Lower lobe of right lung (tissue), 2 donors: Measurements from ENCODE around the gene CFAP298. TPM values are rescaled to one million over a fixed set of nuclear protein-coding genes. Genes with fewer than 3 reads are reported as not detected.

Experiments
- ATAC-seq, 2 donors: fragments of 200-7000 bp; cut with Tn5 transposase; one replicate each; pipeline ENCODE4 v1.9.1; 2020 to 2022; ENCODE audit warnings: mild to moderate bottlenecking in 2 of 2, moderate library complexity in 2 of 2
- DNase-seq: peaks from one replicate; pipeline ENCODE4 v3.0.0-alpha.2; 2020
- H3K27ac ChIP-seq: fragments of 200-600 bp; one replicate; pipeline ENCODE4 v1.8.0; 2022
- H3K27me3 ChIP-seq: fragments of 200-600 bp; one replicate; pipeline ENCODE4 v1.8.0; 2022; ENCODE audit warnings: low read depth
- H3K36me3 ChIP-seq: fragments of 200-600 bp; one replicate; pipeline ENCODE4 v1.8.0; 2022; ENCODE audit warnings: mild to moderate bottlenecking
- H3K4me1 ChIP-seq: fragments of 200-600 bp; one replicate; pipeline ENCODE4 v1.8.0; 2022
- H3K4me3 ChIP-seq: fragments of 200-600 bp; one replicate; pipeline ENCODE4 v1.8.0; 2022; ENCODE audit warnings: mild to moderate bottlenecking
- H3K9me3 ChIP-seq: fragments of 200-600 bp; one replicate; pipeline ENCODE4 v1.8.0; 2022
- intact Hi-C: fragments of 100-400 bp; cut with DNase I; formaldehyde crosslinking; loops from one replicate; pipeline ENCODE4 v1.11.0; 2022
- total RNA-seq: library from RNA; stranded (reverse); fragmentation: NEBNext Ultra II Directional; extraction: Animal tissue kit (Norgen Biotek cat#: 25700); gene quantifications from one replicate; pipeline ENCODE4 v1.2.1, GENCODE V29; 2021
- TF ChIP-seq, protein P1 (sequence below): fragments of 200-600 bp; IDR thresholded peaks from one replicate; pipeline ENCODE4 v1.8.0; 2022; ENCODE audit warnings: antibody characterized with exemption, mild to moderate bottlenecking
- donor health status: DM: no; HTN: yes; CAD: no; lungs with severe emphysema.

CFAP298 gene
- total RNA-seq, 1 donor from 2014 or later = 35.7 TPM

DNA sequence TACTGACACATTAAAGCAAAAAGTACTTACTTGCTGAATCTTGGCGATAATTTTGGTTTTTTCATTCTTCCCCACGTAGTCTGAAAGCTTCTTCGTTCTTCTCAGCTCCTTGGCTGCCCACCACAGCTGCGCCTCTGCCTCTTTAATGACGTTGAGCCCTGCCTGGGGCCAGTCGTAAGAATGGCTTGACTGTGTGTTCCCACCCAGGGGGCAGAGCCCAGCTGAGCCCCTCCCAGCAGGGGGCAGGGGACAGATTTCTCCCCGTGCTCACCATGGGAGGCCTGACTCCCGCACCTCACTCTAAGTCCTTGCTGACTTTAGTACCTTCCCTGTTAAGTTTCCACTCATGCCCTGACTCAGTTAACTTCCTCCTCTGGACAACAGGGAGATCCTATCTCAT, 9.0 kb downstream of the CFAP298 start:
- Histone ChIP-seq H3K4me3 (no peak overlapping the region), H3K27me3 (no peaks in the 10 kb centered on the region), H3K9me3 (no peaks in the 10 kb centered on the region), H3K27ac (no peak overlapping the region), H3K4me1 (no peaks in the 10 kb centered on the region), H3K36me3 (peaks cover 90% of the 10 kb centered on the region)
- DNase-seq = no peak
- intact Hi-C loops = no loop called here
- no peak for ATAC-seq
- TF ChIP-seq, protein P1, sequence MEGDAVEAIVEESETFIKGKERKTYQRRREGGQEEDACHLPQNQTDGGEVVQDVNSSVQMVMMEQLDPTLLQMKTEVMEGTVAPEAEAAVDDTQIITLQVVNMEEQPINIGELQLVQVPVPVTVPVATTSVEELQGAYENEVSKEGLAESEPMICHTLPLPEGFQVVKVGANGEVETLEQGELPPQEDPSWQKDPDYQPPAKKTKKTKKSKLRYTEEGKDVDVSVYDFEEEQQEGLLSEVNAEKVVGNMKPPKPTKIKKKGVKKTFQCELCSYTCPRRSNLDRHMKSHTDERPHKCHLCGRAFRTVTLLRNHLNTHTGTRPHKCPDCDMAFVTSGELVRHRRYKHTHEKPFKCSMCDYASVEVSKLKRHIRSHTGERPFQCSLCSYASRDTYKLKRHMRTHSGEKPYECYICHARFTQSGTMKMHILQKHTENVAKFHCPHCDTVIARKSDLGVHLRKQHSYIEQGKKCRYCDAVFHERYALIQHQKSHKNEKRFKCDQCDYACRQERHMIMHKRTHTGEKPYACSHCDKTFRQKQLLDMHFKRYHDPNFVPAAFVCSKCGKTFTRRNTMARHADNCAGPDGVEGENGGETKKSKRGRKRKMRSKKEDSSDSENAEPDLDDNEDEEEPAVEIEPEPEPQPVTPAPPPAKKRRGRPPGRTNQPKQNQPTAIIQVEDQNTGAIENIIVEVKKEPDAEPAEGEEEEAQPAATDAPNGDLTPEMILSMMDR = no peak

DNA sequence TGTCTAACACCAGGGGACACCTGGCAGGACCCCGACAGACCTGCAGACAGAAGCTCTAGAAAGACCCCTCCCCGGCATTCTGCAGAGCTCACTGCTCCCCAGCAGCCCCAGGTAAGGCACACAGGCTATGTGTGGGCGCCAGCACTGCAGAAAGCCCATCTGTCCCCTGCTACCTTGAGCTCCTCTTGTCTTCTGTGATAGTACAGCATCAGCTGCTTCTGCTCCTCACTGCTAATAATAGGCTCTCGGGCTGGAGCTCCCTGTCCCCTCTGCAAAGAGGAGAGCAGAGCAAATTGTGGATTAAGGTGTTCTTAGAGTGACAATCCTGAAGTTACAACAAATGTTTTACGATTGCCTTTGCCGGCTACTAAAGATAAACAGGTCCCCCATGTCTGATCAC, 10.1 kb downstream of the CFAP298 start:
- H3K4me3 ChIP-seq = no peak overlapping the region
- no peaks in the 10 kb centered on the region for H3K27me3 ChIP-seq
- intact Hi-C loops = no loop called here
- no peak overlapping the region for H3K27ac ChIP-seq
- H3K36me3 ChIP-seq = peaks cover 89% of the 10 kb centered on the region
- TF ChIP-seq, protein P1 = no peak
- H3K4me1 ChIP-seq = no peaks in the 10 kb centered on the region
- H3K9me3 ChIP-seq = no peaks in the 10 kb centered on the region
- no peak for DNase-seq
- ATAC-seq = no peak

DNA sequence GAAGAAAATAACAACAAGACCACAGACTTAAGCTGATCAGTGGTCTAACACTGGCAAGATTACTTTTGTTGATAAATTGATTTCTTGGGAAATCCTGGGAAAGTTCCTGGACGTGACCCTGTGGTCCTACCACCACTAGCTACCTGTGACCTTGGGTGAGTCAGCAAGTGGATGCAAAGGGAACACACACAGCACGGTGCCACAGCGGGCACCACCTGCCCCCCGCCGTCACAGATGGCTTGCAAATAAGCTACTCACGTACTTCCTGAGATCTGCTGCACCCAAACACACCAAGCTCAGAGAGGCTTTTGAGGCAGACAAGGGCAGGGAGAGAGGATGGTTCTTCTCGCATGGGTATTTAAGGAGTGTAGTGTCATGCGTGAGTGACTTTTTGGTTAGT, 12.7 kb downstream of the CFAP298 start:
- Histone ChIP-seq H3K27me3 (no peaks in the 10 kb centered on the region), H3K4me3 (no peak overlapping the region), H3K4me1 (no peaks in the 10 kb centered on the region), H3K9me3 (no peaks in the 10 kb centered on the region), H3K27ac (no peak overlapping the region), H3K36me3 (peaks cover 63% of the 10 kb centered on the region)
- TF ChIP-seq, protein P1 = no peak
- ATAC-seq (no peak), DNase-seq (no peak)
- intact Hi-C loops = no loop called here

DNA sequence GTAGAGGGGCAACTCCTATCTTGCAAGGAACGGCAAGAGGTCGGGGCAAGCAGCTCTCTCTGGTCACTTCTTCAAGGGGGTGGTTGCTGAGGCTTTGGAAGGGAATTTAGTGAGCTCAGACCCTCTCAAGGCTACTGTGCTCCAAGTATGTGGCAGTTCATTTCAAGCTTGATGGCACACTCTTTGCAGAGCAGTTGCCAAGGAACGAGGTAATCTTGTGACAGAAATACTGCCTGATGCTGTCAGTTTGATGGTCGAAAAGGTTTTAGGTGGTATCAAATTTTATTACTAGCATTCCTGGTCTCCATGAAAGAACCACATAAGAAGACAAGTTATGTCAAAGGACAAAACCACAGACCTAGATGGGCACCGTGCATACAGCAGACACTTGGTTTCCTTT, 13.1 kb downstream of the CFAP298 start:
- Histone ChIP-seq H3K9me3 (no peaks in the 10 kb centered on the region), H3K4me3 (no peak overlapping the region), H3K27me3 (no peaks in the 10 kb centered on the region), H3K36me3 (peaks cover 59% of the 10 kb centered on the region), H3K4me1 (no peaks in the 10 kb centered on the region), H3K27ac (no peak overlapping the region)
- no peak for ATAC-seq
- intact Hi-C loops = no loop called here
- no peak for DNase-seq
- TF ChIP-seq, protein P1 = no peak

DNA sequence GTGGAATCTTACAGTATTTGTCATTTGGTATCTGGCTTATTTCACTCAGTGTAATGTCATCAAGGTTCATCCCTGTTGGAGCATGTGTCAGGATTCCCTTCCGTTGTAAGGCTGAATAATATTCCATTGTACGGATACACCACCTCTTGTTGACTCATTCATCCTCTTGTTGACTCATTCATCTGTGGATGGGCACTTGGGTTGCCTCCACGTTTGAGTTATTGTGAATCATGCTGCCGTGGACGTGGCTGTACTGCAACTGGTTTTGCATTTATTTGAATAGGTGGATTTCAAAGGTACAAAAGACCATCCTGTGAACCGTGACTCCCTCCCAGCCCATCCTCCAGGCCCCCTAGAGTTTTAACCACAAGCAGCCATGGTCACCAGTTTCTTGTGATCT, 15.0 kb downstream of the CFAP298 start:
- ATAC-seq (no peak), DNase-seq (no peak)
- Histone ChIP-seq H3K4me1 (no peaks in the 10 kb centered on the region), H3K9me3 (no peaks in the 10 kb centered on the region), H3K27me3 (no peaks in the 10 kb centered on the region), H3K4me3 (no peak overlapping the region), H3K36me3 (peaks cover 40% of the 10 kb centered on the region), H3K27ac (no peak overlapping the region)
- TF ChIP-seq, protein P1 = no peak
- intact Hi-C loops = no loop called here

DNA sequence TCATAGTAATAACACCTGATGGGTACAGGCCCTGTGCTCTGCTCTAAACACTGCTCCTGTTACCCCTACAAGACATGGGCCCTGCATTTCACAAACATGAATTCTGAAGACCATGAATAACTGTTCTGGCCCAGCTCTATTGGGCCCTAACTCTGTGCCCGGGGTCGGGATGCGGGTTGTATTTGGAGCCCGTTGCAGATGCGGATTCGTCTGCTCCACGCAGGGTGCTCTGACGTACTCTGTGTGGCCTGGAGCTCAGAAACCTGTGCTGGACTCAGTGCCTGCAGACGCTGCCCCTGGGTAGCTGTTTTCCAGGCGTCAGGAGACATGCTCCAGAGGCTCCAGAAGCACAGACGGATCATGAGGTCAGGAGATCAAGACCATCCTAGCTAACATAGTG, 16.7 kb downstream of the CFAP298 start:
- Histone ChIP-seq H3K4me1 (no peaks in the 10 kb centered on the region), H3K4me3 (no peak overlapping the region), H3K27ac (no peak overlapping the region), H3K9me3 (no peaks in the 10 kb centered on the region), H3K36me3 (peaks cover 31% of the 10 kb centered on the region), H3K27me3 (no peaks in the 10 kb centered on the region)
- ATAC-seq (no peak), DNase-seq (no peak)
- TF ChIP-seq, protein P1 = no peak
- intact Hi-C loops = no loop called here
